NCI-H526 treated with DMSO at 0.1 percent for 48 hours (cell line): ENCODE data around the gene RHCE.
"Not testable (repeated sequence)": the region's sequence is repeated elsewhere in the genome, so short reads cannot be mapped to it uniquely, and the experiment has no call there.

Experiments used
- DNase-seq: peaks from one replicate; lab custom pipeline; 2025; lab: John Stamatoyannopoulos, UW

RHCE gene

GRCh38 chr1:25397549-25397948 lies 23.1 kb downstream of the RHCE start:
- not testable (repeated sequence) for DNase-seq

- no peak for DNase-seq
These were observed 27.8 kb downstream of the RHCE start for GRCh38 chr1:25392841-25393240.

- DNase-seq = not testable (repeated sequence)
These were observed 30.9 kb downstream of the RHCE start for GRCh38 chr1:25389721-25390120.

GRCh38 chr1:25388691-25389090 lies 31.9 kb downstream of the RHCE start:
- DNase-seq = not testable (repeated sequence)

- not testable (repeated sequence) for DNase-seq
These were observed 33.5 kb downstream of the RHCE start for GRCh38 chr1:25387096-25387495.

GRCh38 chr1:25383875-25384274 lies 36.8 kb downstream of the RHCE start:
- not testable (repeated sequence) for DNase-seq

GRCh38 chr1:25383090-25383489 lies 37.5 kb downstream of the RHCE start:
- DNase-seq = not testable (repeated sequence)

- DNase-seq = not testable (repeated sequence)
These were observed 38.1 kb downstream of the RHCE start for GRCh38 chr1:25382543-25382942.

GRCh38 chr1:25378367-25378766 lies 42.3 kb downstream of the RHCE start:
- DNase-seq = not testable (repeated sequence)

- not testable (repeated sequence) for DNase-seq
These were observed 48.9 kb downstream of the RHCE start for GRCh38 chr1:25371757-25372156.

- DNase-seq = not testable (repeated sequence)
These were observed 50.8 kb downstream of the RHCE start for GRCh38 chr1:25369691-25370271.

GRCh38 chr1:25369241-25369640 lies 51.4 kb downstream of the RHCE start:
- DNase-seq = no peak

GRCh38 chr1:25362634-25363559 lies 57.7 kb downstream of the RHCE start:
- not testable (repeated sequence) for DNase-seq

GRCh38 chr1:25361901-25362300 lies 58.7 kb downstream of the RHCE start:
- no peak for DNase-seq

GRCh38 chr1:25360596-25361581 lies 59.7 kb downstream of the RHCE start:
- DNase-seq = no peak

GRCh38 chr1:25356848-25357247 lies 63.8 kb downstream of the RHCE start:
- no peak for DNase-seq

GRCh38 chr1:25356441-25356840 lies 64.2 kb downstream of the RHCE start:
- no peak for DNase-seq

- DNase-seq = no peak
These were observed 64.7 kb downstream of the RHCE start for GRCh38 chr1:25355841-25356395.

GRCh38 chr1:25349606-25350005 lies 71.0 kb downstream of the RHCE start:
- DNase-seq = no peak

- DNase-seq = no peak
These were observed 73.1 kb downstream of the RHCE start for GRCh38 chr1:25347556-25347955.

GRCh38 chr1:25343872-25344271 lies 76.8 kb downstream of the RHCE start:
- DNase-seq = no peak

GRCh38 chr1:25342846-25343245 lies 77.8 kb downstream of the RHCE start:
- DNase-seq = no peak
